Small intestine (tissue), 7 donors: ENCODE measurements around the gene GET4. TPM values are rescaled to one million over a fixed set of nuclear protein-coding genes. Genes with fewer than 3 reads are reported as not detected.

Experiments used
- DNase-seq, 2 donors: peaks; one replicate each; pipeline versions ENCODE4 v3.0.0 to v3.0.0-alpha.2; 2013
- FAIRE-seq: peaks from 2 replicates; lab custom pipeline; 2012; peaks lifted over from hg19 to GRCh38; lab: Jason Lieb, UNC
- H3K27ac ChIP-seq, 3 donors: one replicate each; pipeline ENCODE4 v1.5.1; 2013; ENCODE audit warnings: low read length in 2 of 3, mild to moderate bottlenecking in 2 of 3, control low read depth in 1 of 3, inconsistent platforms in 1 of 3, low read depth in 1 of 3, moderate library complexity in 1 of 3
- H3K27me3 ChIP-seq, 3 donors: one replicate each; pipeline ENCODE4 v1.6.1; 2013; ENCODE audit warnings: low read length in 3 of 3, inconsistent platforms in 1 of 3; ENCODE audit not compliant: control insufficient read depth in 3 of 3, insufficient read depth in 3 of 3
- H3K36me3 ChIP-seq, 3 donors: one replicate each; pipeline ENCODE4 v1.6.1; 2013; ENCODE audit warnings: low read length in 3 of 3, inconsistent platforms in 1 of 3, low read depth in 1 of 3, mild to moderate bottlenecking in 1 of 3, moderate library complexity in 1 of 3; ENCODE audit not compliant: control insufficient read depth in 3 of 3, insufficient read depth in 2 of 3
- H3K4me1 ChIP-seq, 3 donors: one replicate each; pipeline ENCODE4 v1.6.1; 2013; ENCODE audit warnings: low read length in 2 of 3, inconsistent platforms in 1 of 3, low read depth in 1 of 3, mild to moderate bottlenecking in 1 of 3, moderate library complexity in 1 of 3; ENCODE audit not compliant: control insufficient read depth in 3 of 3, insufficient read depth in 2 of 3
- H3K4me3 ChIP-seq, 3 donors: one replicate each; pipeline ENCODE4 v1.5.1; 2013; ENCODE audit warnings: low read length in 3 of 3, control low read depth in 1 of 3, inconsistent platforms in 1 of 3, low read depth in 1 of 3, mild to moderate bottlenecking in 1 of 3, moderate library complexity in 1 of 3
- H3K9me3 ChIP-seq, 2 donors: one replicate each; pipeline ENCODE4 v1.6.1; 2013; ENCODE audit warnings: low read depth in 1 of 2, low read length in 1 of 2; ENCODE audit not compliant: control insufficient read depth in 2 of 2, insufficient read depth in 1 of 2
- WGBS, 3 donors: extraction: QIAGEN DNeasy Blood & Tissue Kit; methylation state at CpG; one replicate each; pipeline ENCODE4 v1.1.7; 2013; 5-methylcytosine and 5-hydroxymethylcytosine counted together
- polyA plus RNA-seq, 4 donors: library from polyadenylated mRNA; stranded (reverse) in 3 of 4; unstranded in 1 of 4; fragments of 200-250 nt in 3 of 4; fragments of 120-200 nt in 1 of 4; gene quantifications; one replicate each; pipeline versions ENCODE4 v1.2.1 to v1.2.3, GENCODE V29; 2013
- donor health status: healthy with polysubstance abuse.
- donor health status: control.
- donor health status: control.
- donor health status: Bipolar disorder and iron deficiency.
- donor health status: healthy.

Gene GET4
- polyA plus RNA-seq, 4 donors, result 38.9 to 87.2 (median 74.5) TPM

- FAIRE-seq, result no peak
- WGBS, 3 donors, result 87 to 92% (median 87%) methylated on average over 8 of the region's 8 CpGs
- Histone ChIP-seq H3K4me1 (peaks cover 0 to 8% (median 0%) of the 10 kb centered on the region in 3 donors), H3K27ac (no peak overlapping the region), H3K4me3 (no peak overlapping the region), H3K27me3 (no peaks in the 10 kb centered on the region), H3K36me3 (peaks cover 0 to 62% (median 2%) of the 10 kb centered on the region in 3 donors), H3K9me3 (no peaks in the 10 kb centered on the region)
- no peak for DNase-seq
Observed at GRCh38 chr7:833601-834258, 42.6 kb upstream of the GET4 start.

- FAIRE-seq (no peak), DNase-seq (no peak)
- Histone ChIP-seq H3K4me1 (peaks cover 0 to 8% (median 0%) of the 10 kb centered on the region in 3 donors), H3K36me3 (peaks cover 2 to 65% (median 3%) of the 10 kb centered on the region in 3 donors), H3K9me3 (no peaks in the 10 kb centered on the region), H3K27ac (peak overlapping the region in 1 of 3 donors; percentile 8), H3K27me3 (no peaks in the 10 kb centered on the region), H3K4me3 (no peak overlapping the region)
- 91 to 93% (median 92%) methylated on average over 12 of the region's 12 CpGs for WGBS, 3 donors
Observed at GRCh38 chr7:834277-834676, 42.1 kb upstream of the GET4 start.

GRCh38 chr7:835021-835420 is 41.3 kb upstream of the GET4 start:
- Histone ChIP-seq H3K4me3 (no peak overlapping the region), H3K36me3 (peaks cover 2 to 72% (median 5%) of the 10 kb centered on the region in 3 donors), H3K9me3 (no peaks in the 10 kb centered on the region), H3K27me3 (no peaks in the 10 kb centered on the region), H3K4me1 (peaks cover 0 to 8% (median 0%) of the 10 kb centered on the region in 3 donors), H3K27ac (no peak overlapping the region)
- 90 to 94% (median 94%) methylated on average over 12 of the region's 12 CpGs for WGBS, 3 donors
- DNase-seq (no peak), FAIRE-seq (no peak)

- Histone ChIP-seq H3K4me1 (peaks cover 0 to 4% (median 0%) of the 10 kb centered on the region in 3 donors), H3K27ac (peak overlapping the region in 1 of 3 donors; percentile 9), H3K27me3 (no peaks in the 10 kb centered on the region), H3K4me3 (no peak overlapping the region), H3K36me3 (peaks cover 2 to 76% (median 8%) of the 10 kb centered on the region in 3 donors), H3K9me3 (no peaks in the 10 kb centered on the region)
- no peak for FAIRE-seq
- peak in 1 of 2 donors; percentile 21 for DNase-seq
- 74 to 83% (median 82%) methylated on average over 27 of the region's 27 CpGs for WGBS, 3 donors
Observed at GRCh38 chr7:835485-836401, 40.6 kb upstream of the GET4 start.

GRCh38 chr7:836429-836828 is 39.9 kb upstream of the GET4 start:
- DNase-seq (peak in 1 of 2 donors; percentile 54), FAIRE-seq (no peak)
- 67 to 73% (median 70%) methylated on average over 5 of the region's 5 CpGs for WGBS, 3 donors
- Histone ChIP-seq H3K4me1 (no peaks in the 10 kb centered on the region), H3K9me3 (no peaks in the 10 kb centered on the region), H3K4me3 (no peak overlapping the region), H3K36me3 (peaks cover 2 to 80% (median 8%) of the 10 kb centered on the region in 3 donors), H3K27ac (peak overlapping the region in 1 of 3 donors; percentile 9), H3K27me3 (no peaks in the 10 kb centered on the region)

GRCh38 chr7:837001-837400 is 39.4 kb upstream of the GET4 start:
- no peaks in the 10 kb centered on the region for H3K4me1 ChIP-seq
- H3K27me3 ChIP-seq, result no peaks in the 10 kb centered on the region
- peaks cover 2 to 83% (median 11%) of the 10 kb centered on the region in 3 donors for H3K36me3 ChIP-seq
- WGBS, 3 donors, result 92 to 96% (median 94%) methylated on average over 19 of the region's 19 CpGs
- peak overlapping the region in 1 of 3 donors; percentile 39 for H3K27ac ChIP-seq
- no peak overlapping the region for H3K4me3 ChIP-seq
- FAIRE-seq (no peak), DNase-seq (no peak)
- H3K9me3 ChIP-seq, result no peaks in the 10 kb centered on the region

GRCh38 chr7:840001-840600 is 36.3 kb upstream of the GET4 start:
- Histone ChIP-seq H3K27ac (no peak overlapping the region), H3K36me3 (peaks cover 9 to 80% (median 20%) of the 10 kb centered on the region in 3 donors), H3K4me1 (no peaks in the 10 kb centered on the region), H3K9me3 (no peaks in the 10 kb centered on the region), H3K27me3 (no peaks in the 10 kb centered on the region), H3K4me3 (no peak overlapping the region)
- 92 to 94% (median 92%) methylated on average over 24 of the region's 24 CpGs for WGBS, 3 donors
- FAIRE-seq (no peak), DNase-seq (no peak)

GRCh38 chr7:841943-842342 is 34.4 kb upstream of the GET4 start:
- Histone ChIP-seq H3K4me1 (no peaks in the 10 kb centered on the region), H3K4me3 (no peak overlapping the region), H3K9me3 (peaks cover 0 to 8% of the 10 kb centered on the region in 2 donors), H3K27ac (peak overlapping the region in 2 of 3 donors; percentile 36 to 65), H3K36me3 (peaks cover 9 to 76% (median 20%) of the 10 kb centered on the region in 3 donors), H3K27me3 (no peaks in the 10 kb centered on the region)
- 76 to 94% (median 83%) methylated on average over 16 of the region's 16 CpGs for WGBS, 3 donors
- FAIRE-seq (no peak), DNase-seq (no peak)
